ENCODE results near the gene KCNQ2.

KCNQ2 gene

GRCh38 chr20:63458170-63459069 is 14.0 kb downstream of the KCNQ2 start:
- TF ChIP-seq CTCF (IDR thresholded peaks at IDR 0.05): no peak
- H3K36me3 ChIP-seq: no peaks in the 10 kb centered on the region
- no peak overlapping the region for H3K27ac ChIP-seq
- no peak overlapping the region for H3K4me3 ChIP-seq
- intact Hi-C loops (cut with DNase I; ENCODE audit: low total_unique reads): no loop called here
- DNase-seq: no peak
- peaks cover 0 to 21% (median 11%) of the 10 kb centered on the region in 4 donors for H3K4me1 ChIP-seq
- peaks cover 0 to 99% of the 10 kb centered on the region in 2 donors for H3K27me3 ChIP-seq
- H3K9me3 ChIP-seq: no peaks in the 10 kb centered on the region

GRCh38 chr20:63457737-63458136 is 14.7 kb downstream of the KCNQ2 start:
- no peak for TF ChIP-seq CTCF (IDR thresholded peaks at IDR 0.05)
- no peaks in the 10 kb centered on the region for H3K9me3 ChIP-seq
- no peak for DNase-seq
- H3K27me3 ChIP-seq: peaks cover 0 to 99% of the 10 kb centered on the region in 2 donors
- H3K36me3 ChIP-seq: no peaks in the 10 kb centered on the region
- H3K27ac ChIP-seq: no peak overlapping the region
- intact Hi-C loops (cut with DNase I; ENCODE audit: low total_unique reads): no loop called here
- no peak overlapping the region for H3K4me3 ChIP-seq
- H3K4me1 ChIP-seq: peaks cover 0 to 25% (median 12%) of the 10 kb centered on the region in 4 donors

- DNase-seq: no peak
- H3K36me3 ChIP-seq: no peaks in the 10 kb centered on the region
- no peak for TF ChIP-seq CTCF (IDR thresholded peaks at IDR 0.05)
- H3K4me1 ChIP-seq: peaks cover 0 to 25% (median 12%) of the 10 kb centered on the region in 4 donors
- intact Hi-C loops (cut with DNase I; ENCODE audit: low total_unique reads): no loop called here
- no peaks in the 10 kb centered on the region for H3K9me3 ChIP-seq
- H3K27me3 ChIP-seq: peaks cover 0 to 99% of the 10 kb centered on the region in 2 donors
- no peak overlapping the region for H3K27ac ChIP-seq
- no peak overlapping the region for H3K4me3 ChIP-seq
Measured at GRCh38 chr20:63456429-63457284, 15.8 kb downstream of the KCNQ2 start.

- no peak overlapping the region for H3K27ac ChIP-seq
- no peaks in the 10 kb centered on the region for H3K9me3 ChIP-seq
- TF ChIP-seq CTCF (IDR thresholded peaks at IDR 0.05): no peak
- no peak for DNase-seq
- intact Hi-C loops (cut with DNase I; ENCODE audit: low total_unique reads): no loop called here
- H3K27me3 ChIP-seq: peaks cover 0 to 97% of the 10 kb centered on the region in 2 donors
- no peak overlapping the region for H3K4me3 ChIP-seq
- H3K36me3 ChIP-seq: no peaks in the 10 kb centered on the region
- peaks cover 0 to 25% (median 12%) of the 10 kb centered on the region in 4 donors for H3K4me1 ChIP-seq
Measured at GRCh38 chr20:63455568-63455859, 16.9 kb downstream of the KCNQ2 start.

- Histone ChIP-seq H3K9me3 (no peaks in the 10 kb centered on the region), H3K27ac (no peak overlapping the region), H3K4me3 (no peak overlapping the region), H3K27me3 (peaks cover 0 to 97% of the 10 kb centered on the region in 2 donors), H3K4me1 (peaks cover 0 to 25% (median 12%) of the 10 kb centered on the region in 4 donors), H3K36me3 (no peaks in the 10 kb centered on the region)
- intact Hi-C loops (cut with DNase I; ENCODE audit: low total_unique reads): no loop called here
- TF ChIP-seq CTCF (IDR thresholded peaks at IDR 0.05): no peak
- no peak for DNase-seq
Measured at GRCh38 chr20:63454731-63455567, 17.5 kb downstream of the KCNQ2 start.
